Measurements from ENCODE around the gene IQCK.

IQCK gene

GRCh38 chr16:19697756-19698318, 20.2 kb upstream of the IQCK start:
- H3K9me3 ChIP-seq: no peaks in the 10 kb centered on the region
- no peak for DNase-seq
- H3K4me3 ChIP-seq (ENCODE audit: low read depth, low read length): no peak overlapping the region
- peaks cover 41% of the 10 kb centered on the region for H3K36me3 ChIP-seq
- 0 out of 2 replicates have a peak, but pooled peaks cover 4% of the 10 kb centered on the region for H3K4me1 ChIP-seq
- H3K27me3 ChIP-seq: no peaks in the 10 kb centered on the region
- no peak for TF ChIP-seq CTCF (IDR thresholded peaks at IDR 0.05; ENCODE audit: low read depth, low read length)

GRCh38 chr16:19698480-19699465, 19.3 kb upstream of the IQCK start:
- 0 out of 2 replicates have a peak, but pooled peaks cover 4% of the 10 kb centered on the region for H3K4me1 ChIP-seq
- DNase-seq: no peak
- H3K4me3 ChIP-seq (ENCODE audit: low read depth, low read length): no peak overlapping the region
- H3K36me3 ChIP-seq: peaks cover 44% of the 10 kb centered on the region
- no peaks in the 10 kb centered on the region for H3K9me3 ChIP-seq
- TF ChIP-seq CTCF (IDR thresholded peaks at IDR 0.05; ENCODE audit: low read depth, low read length): no peak
- no peaks in the 10 kb centered on the region for H3K27me3 ChIP-seq

- H3K4me3 ChIP-seq (ENCODE audit: low read depth, low read length): no peak overlapping the region
- H3K9me3 ChIP-seq: no peaks in the 10 kb centered on the region
- H3K27me3 ChIP-seq: no peaks in the 10 kb centered on the region
- TF ChIP-seq CTCF (IDR thresholded peaks at IDR 0.05; ENCODE audit: low read depth, low read length): no peak
- peaks cover 51% of the 10 kb centered on the region for H3K36me3 ChIP-seq
- H3K4me1 ChIP-seq: 0 out of 2 replicates have a peak, but pooled peaks cover 4% of the 10 kb centered on the region
- no peak for DNase-seq
These were observed 18.6 kb upstream of the IQCK start for GRCh38 chr16:19699472-19699871.

GRCh38 chr16:19700319-19700781, 17.7 kb upstream of the IQCK start:
- DNase-seq: no peak
- Histone ChIP-seq H3K9me3 (no peaks in the 10 kb centered on the region), H3K36me3 (peaks cover 60% of the 10 kb centered on the region), H3K4me3 (ENCODE audit: low read depth, low read length) (no peak overlapping the region), H3K4me1 (0 out of 2 replicates have a peak, but pooled peaks cover 4% of the 10 kb centered on the region), H3K27me3 (no peaks in the 10 kb centered on the region)
- no peak for TF ChIP-seq CTCF (IDR thresholded peaks at IDR 0.05; ENCODE audit: low read depth, low read length)

GRCh38 chr16:19701091-19701490, 17.0 kb upstream of the IQCK start:
- H3K4me3 ChIP-seq (ENCODE audit: low read depth, low read length): no peak overlapping the region
- peaks cover 63% of the 10 kb centered on the region for H3K36me3 ChIP-seq
- no peak for DNase-seq
- H3K4me1 ChIP-seq: 0 out of 2 replicates have a peak, but pooled peaks cover 4% of the 10 kb centered on the region
- H3K27me3 ChIP-seq: no peaks in the 10 kb centered on the region
- no peaks in the 10 kb centered on the region for H3K9me3 ChIP-seq
- TF ChIP-seq CTCF (IDR thresholded peaks at IDR 0.05; ENCODE audit: low read depth, low read length): no peak

Measured in BE2C (cell line).